ENCODE measurements around the gene SMAP2.
"Not testable (repeated sequence)": the region's sequence is repeated elsewhere in the genome, so short reads cannot be mapped to it uniquely, and the experiment has no call there.

The SMAP2 gene

GRCh38 chr1:40373323-40374283, at the start of gene SMAP2:
Gene SMAP2 (plus strand): TSS chr1:40373727. CDS start chr1:40374121, 394 bp downstream.
- DNase-seq (ENCODE audit: low read depth): no peak

GRCh38 chr1:40331403-40331802, 42.1 kb upstream of the SMAP2 start:
- not testable (repeated sequence) for DNase-seq (ENCODE audit: low read depth)

GRCh38 chr1:40332695-40333094, 40.8 kb upstream of the SMAP2 start:
- no peak for DNase-seq (ENCODE audit: low read depth)

- no peak for DNase-seq (ENCODE audit: low read depth)
Measured at GRCh38 chr1:40337443-40337842, 36.1 kb upstream of the SMAP2 start.

GRCh38 chr1:40338745-40339419, 34.6 kb upstream of the SMAP2 start:
- DNase-seq (ENCODE audit: low read depth): peak; percentile 46

GRCh38 chr1:40339420-40340323, 33.9 kb upstream of the SMAP2 start:
- DNase-seq (ENCODE audit: low read depth): no peak

GRCh38 chr1:40341491-40342380, 31.8 kb upstream of the SMAP2 start:
- no peak for DNase-seq (ENCODE audit: low read depth)

- DNase-seq (ENCODE audit: low read depth): not testable (repeated sequence)
Measured at GRCh38 chr1:40342381-40342717, 31.2 kb upstream of the SMAP2 start.

- DNase-seq (ENCODE audit: low read depth): peak; percentile 48
Measured at GRCh38 chr1:40344597-40344996, 28.9 kb upstream of the SMAP2 start.

- no peak for DNase-seq (ENCODE audit: low read depth)
Measured at GRCh38 chr1:40350391-40350790, 23.1 kb upstream of the SMAP2 start.

GRCh38 chr1:40351124-40351523, 22.4 kb upstream of the SMAP2 start:
- no peak for DNase-seq (ENCODE audit: low read depth)

- DNase-seq (ENCODE audit: low read depth): no peak
Measured at GRCh38 chr1:40352126-40352525, 21.4 kb upstream of the SMAP2 start.

GRCh38 chr1:40353082-40353481, 20.4 kb upstream of the SMAP2 start:
- no peak for DNase-seq (ENCODE audit: low read depth)

- DNase-seq (ENCODE audit: low read depth): no peak
Measured at GRCh38 chr1:40357625-40358024, 15.9 kb upstream of the SMAP2 start.

- DNase-seq (ENCODE audit: low read depth): no peak
Measured at GRCh38 chr1:40360631-40361030, 12.9 kb upstream of the SMAP2 start.

GRCh38 chr1:40361201-40361600, 12.3 kb upstream of the SMAP2 start:
- no peak for DNase-seq (ENCODE audit: low read depth)

GRCh38 chr1:40361637-40362036, 11.9 kb upstream of the SMAP2 start:
- DNase-seq (ENCODE audit: low read depth): no peak

GRCh38 chr1:40362199-40362598, 11.3 kb upstream of the SMAP2 start:
- no peak for DNase-seq (ENCODE audit: low read depth)

GRCh38 chr1:40362699-40363098, 10.8 kb upstream of the SMAP2 start:
- no peak for DNase-seq (ENCODE audit: low read depth)

GRCh38 chr1:40363721-40364120, 9.8 kb upstream of the SMAP2 start:
- DNase-seq (ENCODE audit: low read depth): no peak

GRCh38 chr1:40371707-40372258, 1.7 kb upstream of the SMAP2 start:
- no peak for DNase-seq (ENCODE audit: low read depth)
